ENCODE results near the gene SLC7A14. TPM values are rescaled to one million over a fixed set of nuclear protein-coding genes. Genes with fewer than 3 reads are reported as not detected.

Gene SLC7A14
- total and polyA plus RNA-seq, 2 of the 4 experiments (the other 2 are of a cell fraction), result 2.7 to 6.8 TPM

- H3K23ac ChIP-seq (ENCODE audit: low read depth, low read length), result no peak overlapping the region
- H3K14ac ChIP-seq (replicated peaks; ENCODE audit: low read depth, low read length), result no peak overlapping the region
- H3K4me2 ChIP-seq (ENCODE audit: low read depth, low read length), result no peak overlapping the region
- no peak for DNase-seq
- ChIA-PET POLR2A (ENCODE audit: unreplicated experiment) (no interaction called here), CTCF (interaction anchor here (0.7 kb wide), 1 partner anchor 163 kb away, joined by 3 read pairs; no protein-coding TSS in a partner anchor)
- no peak overlapping the region for H4K8ac ChIP-seq (ENCODE audit: low read depth in 2 of 2, low read length in 2 of 2)
- in situ Hi-C loops (cut with MboI; ENCODE audit: low sequenced_read_pairs), result no loop called here
- H3K9ac ChIP-seq (ENCODE audit: low read depth, low read length), result no peak overlapping the region
- no peak for ATAC-seq (ENCODE audit: low read depth)
- no peaks in the 10 kb centered on the region for H3K27me3 ChIP-seq (ENCODE audit: control insufficient read depth, insufficient read depth, low read length)
- H4K91ac ChIP-seq (ENCODE audit: insufficient read depth, low read depth, low read length), result no peak overlapping the region
- no peaks in the 10 kb centered on the region for H3K9me3 ChIP-seq (ENCODE audit: control insufficient read depth, insufficient read depth, low read length)
- H3K27ac ChIP-seq (ENCODE audit: insufficient read depth, low read length), result no peak overlapping the region
- 0 out of 2 replicates have a peak, but pooled peaks cover 4% of the 10 kb centered on the region for H3K9me1 ChIP-seq (ENCODE audit: insufficient read depth, low read length)
- H2AK9ac ChIP-seq (replicated peaks; ENCODE audit: low read depth, low read length, poor library complexity), result no peak overlapping the region
- H3K4me1 ChIP-seq (ENCODE audit: control insufficient read depth, insufficient read depth, low read length), result no peaks in the 10 kb centered on the region
- no peak overlapping the region for H2AFZ ChIP-seq (replicated peaks; ENCODE audit: low read length, poor library complexity)
- H3K56ac ChIP-seq (ENCODE audit: extremely low read depth, insufficient read depth, low read length), result no peak overlapping the region
- dilution Hi-C loops (cut with HindIII; ENCODE audit: low sequenced_read_pairs, unreplicated experiment), result no loop called here
- H2BK120ac ChIP-seq (ENCODE audit: low read depth, low read length), result no peak overlapping the region
- H2BK15ac ChIP-seq (ENCODE audit: low read depth, low read length), result no peak overlapping the region
- no peak overlapping the region for H4K5ac ChIP-seq (ENCODE audit: low read depth, low read length)
- H3K4me3 ChIP-seq (ENCODE audit: insufficient read depth, low read depth, low read length), result no peak overlapping the region
- no peak overlapping the region for H3K18ac ChIP-seq (ENCODE audit: low read depth, low read length)
- H3K4ac ChIP-seq (ENCODE audit: low read depth, low read length), result no peak overlapping the region
- TF ChIP-seq, protein P1, sequence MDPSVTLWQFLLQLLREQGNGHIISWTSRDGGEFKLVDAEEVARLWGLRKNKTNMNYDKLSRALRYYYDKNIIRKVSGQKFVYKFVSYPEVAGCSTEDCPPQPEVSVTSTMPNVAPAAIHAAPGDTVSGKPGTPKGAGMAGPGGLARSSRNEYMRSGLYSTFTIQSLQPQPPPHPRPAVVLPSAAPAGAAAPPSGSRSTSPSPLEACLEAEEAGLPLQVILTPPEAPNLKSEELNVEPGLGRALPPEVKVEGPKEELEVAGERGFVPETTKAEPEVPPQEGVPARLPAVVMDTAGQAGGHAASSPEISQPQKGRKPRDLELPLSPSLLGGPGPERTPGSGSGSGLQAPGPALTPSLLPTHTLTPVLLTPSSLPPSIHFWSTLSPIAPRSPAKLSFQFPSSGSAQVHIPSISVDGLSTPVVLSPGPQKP (IDR thresholded peaks at IDR 0.05; ENCODE audit: borderline replicate concordance, low read depth, low read length), result no peak
- TF ChIP-seq MAZ (IDR thresholded peaks at IDR 0.05; ENCODE audit: borderline replicate concordance, low read depth, low read length) (no peak), CTCF (conservative IDR thresholded peaks at IDR 0.05; ENCODE audit: low read depth, low read length) (no peak), RCOR1 (IDR thresholded peaks at IDR 0.05; ENCODE audit: insufficient replicate concordance, low read length) (no peak), CEBPB (IDR thresholded peaks at IDR 0.05; ENCODE audit: low read depth, low read length) (no peak), SMC3 (IDR thresholded peaks at IDR 0.05; ENCODE audit: low read depth, low read length) (no peak), NFE2L2 (IDR thresholded peaks at IDR 0.05; ENCODE audit: low read depth, low read length) (no peak)
- intact Hi-C loops (cut with micrococcal nuclease), result no loop called here
- H3K36me3 ChIP-seq (ENCODE audit: control insufficient read depth, insufficient read depth, low read length), result no peaks in the 10 kb centered on the region
- no peak overlapping the region for H2AK5ac ChIP-seq (ENCODE audit: low read depth, low read length)
- no peaks in the 10 kb centered on the region for H4K20me1 ChIP-seq (ENCODE audit: insufficient read depth, low read length)
- WGBS, 2 experiments (ENCODE audit: extremely low coverage in 2 of 2, insufficient read length in 1 of 2), result no CpG with 5 or more reads among the region's 4 CpGs
- no peak overlapping the region for H2BK5ac ChIP-seq (ENCODE audit: low read depth, low read length, poor library complexity, severe bottlenecking)
- no peaks in the 10 kb centered on the region for H3K79me1 ChIP-seq (ENCODE audit: low read depth in 1 of 2, low read length in 2 of 2)
- no TSS peak for BruUV-seq (replicated peaks)
- H2BK20ac ChIP-seq (ENCODE audit: low read depth, low read length), result no peak overlapping the region
Measured at GRCh38 chr3:170458285-170458684, 127.6 kb downstream of the SLC7A14 start.

All from IMR-90 (cell line).